Body of pancreas (tissue), 4 donors: ENCODE measurements around the gene VSX1. TPM values are rescaled to one million over a fixed set of nuclear protein-coding genes. Genes with fewer than 3 reads are reported as not detected.

Source experiments
- ATAC-seq: fragments of 150-250 bp; one replicate; pipeline ENCODE4 v1.9.1; 2016
- DNase-seq, 4 donors: peaks; one replicate each; pipeline ENCODE4 v3.0.0-alpha.2; 2019
- H3K27ac ChIP-seq, 4 donors: fragments of 200-600 bp; sonication (generic); 1 replicate in 3 of 4; 2 replicates in 1 of 4; pipeline versions ENCODE4 v1.5.1 to v1.6.1; 2016 to 2019; ENCODE audit warnings: mild to moderate bottlenecking in 1 of 4, mixed read lengths in 1 of 4, moderate library complexity in 1 of 4
- H3K27me3 ChIP-seq, 2 donors: fragments of 200-600 bp; sonication (generic); one replicate each; pipeline ENCODE4 v1.6.0; 2016; ENCODE audit warnings: mild to moderate bottlenecking in 1 of 2
- H3K36me3 ChIP-seq, 2 donors: fragments of 200-600 bp; sonication (generic); replicated peaks in 1 of 2; 2 replicates each; pipeline ENCODE4 v1.5.1; 2016; ENCODE audit warnings: low read depth in 2 of 2; ENCODE audit not compliant: insufficient read depth in 1 of 2
- H3K4me1 ChIP-seq: fragments of 200-600 bp; sonication (generic); one replicate; pipeline ENCODE4 v1.6.0; 2016
- H3K4me3 ChIP-seq, 2 donors: fragments of 200-600 bp; sonication (generic); 1 replicate in 1 of 2; 2 replicates in 1 of 2; pipeline ENCODE4 v1.5.1; 2016 to 2019
- H3K9me3 ChIP-seq, 3 donors: fragments of 200-600 bp; sonication (generic); 1 replicate in 2 of 3; 2 replicates in 1 of 3; pipeline ENCODE4 v1.5.1; 2016
- CTCF ChIP-seq, 7 experiments: fragments of 450-650 bp in 4 of 7; fragments of 200-600 bp in 3 of 7; sonication (generic) in 3 of 7; IDR thresholded peaks; one replicate each; pipeline ENCODE4 v1.5.1; 2016 to 2019; ENCODE audit warnings: antibody characterized with exemption in 7 of 7
- POLR2A ChIP-seq, 3 donors: fragments of 450-650 bp; IDR thresholded peaks; one replicate each; pipeline ENCODE4 v1.6.1; 2016; ENCODE audit warnings: antibody characterized with exemption in 3 of 3, mild to moderate bottlenecking in 2 of 3
- WGBS, 2 donors: methylation state at CpG; one replicate each; pipeline ENCODE4 v1.1.5; 2017; 5-methylcytosine and 5-hydroxymethylcytosine counted together
- intact Hi-C: fragments of 100-400 bp; cut with DNase I; formaldehyde crosslinking; loops from one replicate; pipeline ENCODE4 v1.15.1; 2023
- total RNA-seq, 2 donors: library from RNA; depleted of rRNA; stranded (reverse); fragments of >200 nt; gene quantifications; one replicate each; pipeline ENCODE4 v1.1.0, GENCODE V29; 2016

Gene VSX1
- total RNA-seq, 2 donors from 2014 or later = 0.66 TPM; not detected in 1

- intact Hi-C loops = loop anchor here (5.0 kb wide), 1 partner anchor 67 kb away; no protein-coding TSS in a partner anchor
- Histone ChIP-seq H3K9me3 (no peaks in the 10 kb centered on the region), H3K4me3 (no peak overlapping the region), H3K27ac (no peak overlapping the region), H3K36me3 (no peaks in the 10 kb centered on the region), H3K27me3 (no peaks in the 10 kb centered on the region), H3K4me1 (peaks cover 50% of the 10 kb centered on the region)
- 92 to 97% methylated on average over 2 of the region's 2 CpGs for WGBS, 2 donors
- TF ChIP-seq CTCF (IDR thresholded peaks at IDR 0.05) (no peak), POLR2A (IDR thresholded peaks at IDR 0.05) (no peak)
- DNase-seq (peak in 1 of 4 donors; percentile 9), ATAC-seq (no peak)
These were observed 18.0 kb downstream of the VSX1 start for GRCh38 chr20:25063981-25064380.

GRCh38 chr20:25063546-25063945, 18.4 kb downstream of the VSX1 start:
- ATAC-seq (no peak), DNase-seq (peak in 1 of 4 donors; percentile 10)
- no peak for TF ChIP-seq CTCF (IDR thresholded peaks at IDR 0.05)
- no peak for TF ChIP-seq POLR2A (IDR thresholded peaks at IDR 0.05)
- H3K4me3 ChIP-seq = no peak overlapping the region
- peaks cover 54% of the 10 kb centered on the region for H3K4me1 ChIP-seq
- intact Hi-C loops = loop anchor here (5.0 kb wide), 1 partner anchor 66 kb away; no protein-coding TSS in a partner anchor
- H3K27me3 ChIP-seq = no peaks in the 10 kb centered on the region
- H3K36me3 ChIP-seq = no peaks in the 10 kb centered on the region
- H3K27ac ChIP-seq = no peak overlapping the region
- 87 to 96% methylated on average over 8 to 11 of the region's 11 CpGs for WGBS, 2 donors
- no peaks in the 10 kb centered on the region for H3K9me3 ChIP-seq

- no peak for ATAC-seq
- peak overlapping the region in 1 of 4 donors; percentile 88 for H3K27ac ChIP-seq
- no peak for DNase-seq
- TF ChIP-seq POLR2A (IDR thresholded peaks at IDR 0.05) (no peak), CTCF (IDR thresholded peaks at IDR 0.05) (no peak)
- H3K4me1 ChIP-seq = peaks cover 57% of the 10 kb centered on the region
- H3K27me3 ChIP-seq = no peaks in the 10 kb centered on the region
- 89 to 94% methylated on average over 7 of the region's 7 CpGs for WGBS, 2 donors
- intact Hi-C loops = loop anchor here (5.0 kb wide), 1 partner anchor 66 kb away; no protein-coding TSS in a partner anchor
- H3K4me3 ChIP-seq = no peak overlapping the region
- H3K9me3 ChIP-seq = no peaks in the 10 kb centered on the region
- no peaks in the 10 kb centered on the region for H3K36me3 ChIP-seq
These were observed 19.1 kb downstream of the VSX1 start for GRCh38 chr20:25062841-25063240.

GRCh38 chr20:25061821-25062530, 20.0 kb downstream of the VSX1 start:
- H3K4me3 ChIP-seq = no peak overlapping the region
- 72 to 89% methylated on average over 13 to 15 of the region's 15 CpGs for WGBS, 2 donors
- peak overlapping the region; percentile 67 to 91 (median 88) for H3K27ac ChIP-seq
- H3K4me1 ChIP-seq = peaks cover 57% of the 10 kb centered on the region
- ATAC-seq = no peak
- no peaks in the 10 kb centered on the region for H3K27me3 ChIP-seq
- intact Hi-C loops = loop anchor here (5.0 kb wide), 1 partner anchor 65 kb away; no protein-coding TSS in a partner anchor
- H3K36me3 ChIP-seq = no peaks in the 10 kb centered on the region
- peak in 2 of 4 donors; percentile 25 to 29 for DNase-seq
- no peaks in the 10 kb centered on the region for H3K9me3 ChIP-seq
- TF ChIP-seq POLR2A (IDR thresholded peaks at IDR 0.05) (no peak), CTCF (IDR thresholded peaks at IDR 0.05) (no peak)
